ENCODE measurements around the gene TAF12. TPM values are rescaled to one million over a fixed set of nuclear protein-coding genes. Genes with fewer than 3 reads are reported as not detected.
"Not testable (repeated sequence)": the region's sequence is repeated elsewhere in the genome, so short reads cannot be mapped to it uniquely, and the experiment has no call there.

The TAF12 gene, protein sequence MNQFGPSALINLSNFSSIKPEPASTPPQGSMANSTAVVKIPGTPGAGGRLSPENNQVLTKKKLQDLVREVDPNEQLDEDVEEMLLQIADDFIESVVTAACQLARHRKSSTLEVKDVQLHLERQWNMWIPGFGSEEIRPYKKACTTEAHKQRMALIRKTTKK
- 10 to 100 TPM; 14.1 to 31.2 (median 17.4) TPM for polyA plus RNA-seq

DNA sequence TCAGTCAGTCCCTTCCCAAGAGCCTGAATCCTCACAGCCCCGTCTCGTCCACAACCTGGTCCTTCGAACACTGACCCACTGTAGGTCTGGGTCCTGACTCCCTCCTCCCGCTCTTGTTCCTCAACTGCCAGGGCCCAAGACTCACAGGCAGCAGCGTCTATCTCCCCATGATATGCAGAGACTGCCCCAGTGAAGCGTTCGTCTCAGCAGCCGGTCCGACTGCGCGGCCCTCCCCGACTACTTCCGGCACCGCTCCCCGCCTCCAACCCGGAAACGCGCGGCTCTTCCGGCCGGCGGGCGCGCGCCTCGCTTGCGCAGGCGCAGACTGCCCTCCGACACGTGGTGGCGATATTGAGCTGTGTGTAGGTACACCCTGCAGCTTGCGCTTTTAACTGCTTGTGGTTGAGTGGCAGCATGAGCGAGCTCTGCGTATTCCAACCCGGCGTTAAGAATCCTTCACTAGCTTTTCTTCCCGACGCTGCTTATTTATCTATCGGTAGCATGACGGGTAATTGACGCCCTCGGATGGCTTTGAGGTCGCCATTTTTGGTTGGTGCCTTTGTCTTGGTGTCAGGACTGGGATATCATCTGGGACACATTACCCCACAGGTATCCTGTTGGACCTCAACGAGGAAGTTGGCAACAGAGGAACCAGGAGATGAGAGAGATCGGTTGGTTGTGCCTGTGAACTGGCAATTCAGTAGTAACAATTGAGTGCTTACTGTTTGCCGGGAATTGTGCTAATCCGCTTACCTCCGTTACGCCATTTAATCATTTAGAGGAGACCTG, at the start of gene TAF12:
Gene TAF12, minus strand, starts transcription at position 221 of the 789 bp plus-strand sequence. CDS start 20,986 bp downstream, outside the sequence.
- 0 to 1% (median 0%) methylated on average over 49 of the region's 49 CpGs for WGBS, 3 donors

DNA sequence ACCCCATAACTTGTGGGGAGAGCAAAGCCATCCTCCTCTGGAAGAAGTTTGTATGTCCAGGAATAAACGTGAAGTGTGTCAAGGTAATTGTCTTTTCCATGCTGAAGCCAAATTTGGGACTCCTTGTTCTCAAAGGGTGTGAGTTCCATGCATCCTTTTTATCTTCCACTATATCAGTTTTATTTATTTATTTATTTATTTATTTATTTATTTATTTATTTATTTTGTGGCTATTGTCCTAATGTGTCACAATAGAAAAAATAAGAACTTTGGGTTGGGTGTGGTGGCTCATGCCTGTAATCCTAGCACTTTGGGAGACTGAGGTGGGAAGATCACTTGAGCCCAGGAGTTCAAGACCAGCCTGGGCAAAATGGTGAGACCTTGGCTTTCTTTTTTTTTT, 48.8 kb upstream of the TAF12 start:
- not testable (repeated sequence) for H3K27ac ChIP-seq (ENCODE audit: low read depth, low read length)
- WGBS, 3 donors, result 86 to 100% (median 98%) methylated on average over 1 of the region's 1 CpG

More for the DNA sequence above, at the start of gene TAF12:
- peak within 1 kb of the TSS; percentile 59 for H3K27ac ChIP-seq (ENCODE audit: low read depth, low read length)

DNA sequence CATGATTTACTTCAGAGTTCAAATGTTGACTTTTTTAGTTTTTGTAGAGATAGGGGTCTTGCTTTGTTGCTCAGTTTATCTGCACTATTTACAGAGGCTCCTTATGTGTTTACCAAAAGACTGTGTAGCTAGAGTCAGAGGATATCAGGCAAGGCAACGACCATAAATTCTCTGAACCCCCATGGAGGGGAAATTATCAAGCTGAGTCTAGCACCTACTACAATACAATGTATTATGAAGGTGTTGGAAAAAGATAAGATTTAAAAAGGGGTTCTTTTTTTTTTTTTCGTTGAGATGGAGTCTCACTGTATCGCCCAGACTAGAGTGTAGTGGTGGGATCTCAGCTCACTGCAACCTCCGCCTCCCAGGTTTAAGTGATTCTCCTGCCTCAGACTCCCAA, 42.1 kb upstream of the TAF12 start:
- H3K27ac ChIP-seq (ENCODE audit: low read depth, low read length), result no peak overlapping the region
- WGBS, 3 donors, result 73 to 93% (median 89%) methylated on average over 4 of the region's 4 CpGs

DNA sequence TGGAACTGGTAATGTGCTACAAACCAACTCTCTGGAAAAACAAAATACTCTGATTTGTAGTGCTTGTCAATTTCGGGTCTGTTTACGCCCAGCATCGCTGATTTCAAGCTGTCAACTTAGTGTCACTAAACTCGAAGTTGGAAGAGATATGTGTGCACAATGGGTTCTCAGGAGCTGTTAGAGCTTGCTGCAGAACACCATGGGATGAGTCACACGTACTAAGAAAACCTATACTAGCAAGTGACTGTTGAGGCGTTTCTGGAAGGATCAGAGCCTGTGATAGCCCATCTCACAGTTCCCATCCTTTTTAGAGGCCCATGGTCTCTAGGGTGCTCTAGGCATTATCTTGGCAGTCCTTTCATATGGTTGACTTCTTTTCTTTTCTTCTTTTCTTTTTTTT, 40.0 kb upstream of the TAF12 start:
- no peak overlapping the region for H3K27ac ChIP-seq (ENCODE audit: low read depth, low read length)
- 90 to 94% (median 91%) methylated on average over 6 of the region's 6 CpGs for WGBS, 3 donors

DNA sequence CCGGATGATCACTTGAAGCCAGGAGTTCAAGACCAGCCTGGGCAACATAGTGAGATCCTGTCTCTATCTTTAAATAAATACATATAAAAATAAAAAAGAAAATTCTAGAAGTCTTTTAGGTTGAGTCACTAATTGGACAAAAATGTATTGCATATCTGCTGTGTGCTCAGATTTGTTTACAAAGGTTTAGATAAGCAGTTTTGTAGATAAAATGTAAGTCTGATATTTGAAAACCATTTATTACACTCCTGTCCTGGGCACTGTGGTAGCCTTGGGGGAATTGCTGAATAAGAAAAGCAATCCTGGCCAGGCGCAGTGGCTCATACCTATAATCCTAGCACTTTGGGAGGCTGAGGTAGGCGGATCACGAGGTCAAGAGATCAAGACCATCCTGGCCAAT, 37.3 kb upstream of the TAF12 start:
- WGBS, 3 donors, result 85 to 98% (median 95%) methylated on average over 4 of the region's 4 CpGs

DNA sequence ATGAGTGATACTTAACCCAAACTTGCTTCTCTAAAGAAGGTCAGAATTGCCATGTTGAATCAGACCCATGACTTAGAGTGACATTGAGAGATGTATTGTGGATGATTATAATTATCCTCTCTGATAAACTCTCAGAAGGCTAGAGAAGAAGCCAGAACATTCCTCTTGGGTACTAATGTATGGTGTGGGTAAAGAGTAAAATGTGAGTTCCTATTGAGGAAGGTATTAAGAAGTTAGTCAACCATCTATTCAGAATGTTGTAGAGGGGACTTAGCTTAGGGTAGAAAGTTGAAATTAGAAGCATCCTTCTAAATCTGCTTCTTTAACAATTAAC, 33.0 kb upstream of the TAF12 start:
- no peak overlapping the region for H3K27ac ChIP-seq (ENCODE audit: low read depth, low read length)

More for the DNA sequence above, 37.3 kb upstream of the TAF12 start:
- no peak overlapping the region for H3K27ac ChIP-seq (ENCODE audit: low read depth, low read length)

DNA sequence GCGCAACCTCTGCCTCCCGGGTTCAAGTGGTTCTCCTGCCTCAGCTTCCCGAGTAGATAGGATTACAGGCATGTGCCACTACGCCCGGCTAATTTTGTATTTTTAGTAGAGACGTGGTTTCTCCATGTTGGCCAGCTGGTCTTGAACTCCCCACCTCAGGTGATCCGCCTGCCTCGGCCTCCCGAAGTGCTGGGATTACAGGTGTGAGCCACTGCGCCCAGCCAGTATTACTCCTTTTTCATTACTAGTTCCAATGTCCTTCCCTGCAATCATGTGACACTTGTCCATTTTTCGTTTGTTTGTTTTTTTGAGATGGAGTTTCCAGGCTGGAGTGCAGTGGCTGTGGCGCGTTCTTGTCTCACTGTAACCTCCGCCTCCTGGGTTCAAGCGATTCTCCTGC, 30.1 kb upstream of the TAF12 start:
- WGBS, 3 donors, result 95 to 97% (median 96%) methylated on average over 15 of the region's 15 CpGs
- not testable (repeated sequence) for H3K27ac ChIP-seq (ENCODE audit: low read depth, low read length)

DNA sequence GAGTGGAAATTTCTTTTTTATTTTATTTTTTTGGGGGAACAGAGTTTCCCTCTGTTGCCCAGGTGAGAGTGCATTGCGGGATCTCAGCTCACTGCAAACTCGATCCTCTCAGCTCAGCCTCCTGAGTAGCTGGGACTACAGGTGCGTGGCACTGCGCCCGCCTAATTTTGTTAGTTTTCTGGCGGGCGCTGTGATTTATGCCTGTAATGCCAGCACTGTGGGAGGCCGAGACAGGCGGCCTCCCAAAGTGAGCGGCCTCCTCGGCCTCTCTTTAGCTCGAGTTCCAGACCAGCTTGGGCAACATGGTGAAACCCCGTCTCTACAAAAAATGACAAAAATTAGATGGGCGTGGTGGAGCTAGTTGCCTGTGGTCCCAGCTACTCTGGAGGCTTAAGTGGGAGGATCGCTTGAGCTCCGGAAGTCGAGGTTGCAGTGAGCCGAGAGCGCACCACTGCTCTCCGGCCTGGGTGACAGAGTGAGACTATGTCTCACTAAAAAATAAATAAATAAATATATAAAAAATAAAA, 28.4 kb upstream of the TAF12 start:
- WGBS, 3 donors, result 92 to 96% (median 96%) methylated on average over 20 of the region's 20 CpGs
- no peak overlapping the region for H3K27ac ChIP-seq (ENCODE audit: low read depth, low read length)

DNA sequence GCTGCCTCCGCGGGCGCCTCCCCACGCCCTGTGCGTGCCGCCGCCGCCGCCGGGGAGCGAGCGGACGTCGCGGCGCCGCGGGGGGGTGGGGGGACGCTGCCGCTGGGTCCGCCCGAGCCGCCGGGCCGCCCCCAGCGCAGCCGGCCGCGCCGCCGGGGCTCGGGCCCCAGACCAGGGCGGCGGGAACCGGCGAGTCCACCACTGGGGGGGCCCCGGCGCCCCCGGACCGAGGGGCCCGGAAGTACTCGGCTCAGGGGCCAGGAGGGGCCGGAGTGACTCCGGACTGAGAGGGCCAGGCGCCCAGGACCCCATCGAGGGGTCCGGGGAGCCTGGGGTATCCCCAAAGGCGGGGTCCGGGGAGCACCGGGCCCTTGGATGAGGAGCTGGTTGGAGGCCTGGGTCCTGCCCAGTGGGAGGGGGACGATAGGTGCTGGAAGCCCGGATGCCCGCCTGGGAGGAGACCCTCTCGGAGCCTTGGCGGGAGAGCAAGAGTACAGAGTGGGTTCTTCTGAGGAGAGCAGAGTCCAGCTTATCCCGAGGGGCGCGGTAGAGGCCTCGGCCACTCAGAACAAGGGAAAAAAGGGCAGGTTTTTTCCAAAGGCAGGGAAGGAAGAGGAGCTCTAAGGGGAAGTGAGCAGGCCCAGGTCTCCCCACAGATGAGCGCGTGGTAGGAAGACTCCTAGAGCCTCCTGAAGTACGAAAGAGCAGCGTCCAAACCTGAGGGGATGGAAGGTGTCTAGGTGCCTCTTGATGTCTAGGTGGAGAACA, 26.3 kb upstream of the TAF12 start:
- peak overlapping the region; percentile 88 for H3K27ac ChIP-seq (ENCODE audit: low read depth, low read length)
- whole genome bisulfite sequencing, 3 donors, result 0 to 1% (median 0%) methylated on average over 32 to 57 of the region's 63 CpGs

DNA sequence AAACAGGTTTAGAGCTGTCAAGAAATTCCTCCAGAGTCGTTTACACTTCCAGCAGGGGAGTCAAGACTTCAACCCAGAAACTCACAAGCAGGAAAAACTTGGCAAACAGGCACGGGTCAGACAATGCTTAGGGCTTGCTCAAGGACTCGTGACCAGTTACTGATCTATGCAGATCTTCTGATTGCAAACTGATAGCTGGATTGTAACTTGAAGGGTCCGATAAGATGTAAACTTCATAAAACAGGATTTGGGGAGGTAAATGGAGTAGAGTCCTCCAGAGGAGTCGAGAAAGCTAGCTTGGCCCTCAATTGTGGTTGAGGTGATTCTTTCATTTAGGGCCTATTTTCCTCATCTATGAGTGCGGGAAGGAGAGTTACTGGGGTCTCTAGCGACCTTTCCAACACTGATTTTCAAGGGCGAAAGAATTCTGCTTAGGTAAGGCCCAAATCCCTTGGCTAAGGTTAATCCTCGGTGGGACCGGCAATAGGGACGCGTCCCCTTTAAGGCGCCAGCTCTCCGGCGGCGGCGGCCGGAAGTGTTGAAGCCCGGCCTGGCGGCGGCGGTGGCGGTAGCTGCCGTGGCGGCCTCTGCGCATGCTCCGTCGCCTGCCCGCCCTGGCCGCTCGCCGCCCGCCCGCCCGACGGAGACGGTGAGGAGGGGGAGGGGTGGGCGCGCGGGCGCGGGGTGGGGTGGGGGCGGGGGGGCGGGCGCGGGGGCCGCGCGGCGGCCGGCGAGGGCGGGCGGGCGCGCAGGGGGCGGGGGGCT, 25.5 kb upstream of the TAF12 start, which contains the start of gene GMEB1:
Gene GMEB1, plus strand, starts transcription at position 594 of the 765 bp plus-strand sequence. CDS start 14,829 bp downstream, outside the sequence.
- H3K27ac ChIP-seq (ENCODE audit: low read depth, low read length), result peak within 1 kb of the TSS; percentile 88
- WGBS, 3 donors, result 0 to 2% (median 1%) methylated on average over 34 to 50 of the region's 57 CpGs

DNA sequence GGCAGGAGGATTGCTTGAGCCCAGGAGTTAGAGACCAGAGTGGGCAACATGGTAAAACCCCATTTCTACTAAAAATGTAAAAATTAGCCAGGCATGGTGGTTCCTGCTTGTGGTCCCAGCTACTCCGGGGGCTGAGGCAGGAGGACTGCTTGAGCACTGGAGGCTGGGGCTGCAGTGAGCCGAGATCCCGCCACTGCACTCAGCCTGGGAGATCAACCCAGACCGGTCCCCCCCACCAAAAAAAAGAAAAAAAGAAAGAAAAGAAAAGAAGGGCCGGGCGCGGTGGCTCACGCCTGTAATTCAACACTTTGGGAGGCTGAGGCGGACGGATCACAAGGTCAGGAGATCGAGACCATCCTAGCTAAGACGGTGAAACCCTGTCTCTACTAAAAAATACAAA, 23.9 kb upstream of the TAF12 start:
- no peak overlapping the region for H3K27ac ChIP-seq (ENCODE audit: low read depth, low read length)
- WGBS, 3 donors, result 95 to 97% (median 96%) methylated on average over 11 to 12 of the region's 12 CpGs

DNA sequence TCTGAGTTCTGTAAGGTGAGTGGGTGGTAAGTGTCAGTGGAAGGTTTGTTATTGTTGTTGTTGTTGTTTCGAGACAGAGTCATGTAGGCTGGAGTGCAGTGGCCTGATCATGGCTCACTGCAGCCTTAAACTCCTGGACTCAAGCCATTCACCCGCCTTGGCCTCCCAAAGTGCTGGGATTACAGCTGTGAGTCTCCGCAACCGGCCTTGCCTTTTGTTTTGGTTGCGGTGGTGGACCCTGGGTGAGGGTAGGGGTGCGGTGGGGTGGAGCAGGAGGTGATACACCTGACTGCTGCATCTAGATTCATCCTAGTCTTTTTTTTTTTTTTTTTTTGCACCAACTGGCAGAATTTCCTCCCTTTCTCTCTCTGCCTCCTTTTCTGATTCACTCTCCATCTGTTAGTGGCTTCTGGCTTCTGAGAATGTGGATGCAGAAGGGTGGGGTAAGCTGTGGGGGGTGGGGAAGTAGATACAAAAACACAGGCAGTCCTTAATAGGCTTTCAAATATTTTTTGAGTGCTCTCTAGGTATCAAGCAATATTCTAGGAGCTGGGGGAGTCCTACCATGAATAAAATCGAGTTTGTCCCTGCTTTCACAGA, 21.1 kb upstream of the TAF12 start:
- WGBS, 3 donors, result 72 to 84% (median 84%) methylated on average over 7 of the region's 7 CpGs
- no peak overlapping the region for H3K27ac ChIP-seq (ENCODE audit: low read depth, low read length)

DNA sequence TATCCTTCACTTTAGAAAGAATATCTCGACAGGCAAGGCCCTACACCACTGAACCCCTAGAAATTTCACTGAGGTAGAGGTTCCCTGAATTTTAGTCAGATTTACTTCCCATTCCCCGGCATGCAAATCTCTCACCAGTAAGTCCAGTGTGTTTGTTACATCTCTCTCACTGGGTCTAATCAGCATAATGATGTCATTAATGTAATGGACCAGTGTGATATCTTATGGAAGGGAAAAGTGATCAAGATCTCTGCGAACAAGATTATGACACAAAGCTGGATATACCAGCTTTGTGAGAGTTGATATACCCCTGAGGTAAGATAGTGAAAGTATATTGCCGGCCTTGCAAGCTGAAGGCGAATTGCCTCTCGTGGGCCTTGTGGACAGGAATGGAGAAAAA, 13.5 kb upstream of the TAF12 start:
- 88 to 93% (median 92%) methylated on average over 6 of the region's 6 CpGs for WGBS, 3 donors
- no peak overlapping the region for H3K27ac ChIP-seq (ENCODE audit: low read depth, low read length)

DNA sequence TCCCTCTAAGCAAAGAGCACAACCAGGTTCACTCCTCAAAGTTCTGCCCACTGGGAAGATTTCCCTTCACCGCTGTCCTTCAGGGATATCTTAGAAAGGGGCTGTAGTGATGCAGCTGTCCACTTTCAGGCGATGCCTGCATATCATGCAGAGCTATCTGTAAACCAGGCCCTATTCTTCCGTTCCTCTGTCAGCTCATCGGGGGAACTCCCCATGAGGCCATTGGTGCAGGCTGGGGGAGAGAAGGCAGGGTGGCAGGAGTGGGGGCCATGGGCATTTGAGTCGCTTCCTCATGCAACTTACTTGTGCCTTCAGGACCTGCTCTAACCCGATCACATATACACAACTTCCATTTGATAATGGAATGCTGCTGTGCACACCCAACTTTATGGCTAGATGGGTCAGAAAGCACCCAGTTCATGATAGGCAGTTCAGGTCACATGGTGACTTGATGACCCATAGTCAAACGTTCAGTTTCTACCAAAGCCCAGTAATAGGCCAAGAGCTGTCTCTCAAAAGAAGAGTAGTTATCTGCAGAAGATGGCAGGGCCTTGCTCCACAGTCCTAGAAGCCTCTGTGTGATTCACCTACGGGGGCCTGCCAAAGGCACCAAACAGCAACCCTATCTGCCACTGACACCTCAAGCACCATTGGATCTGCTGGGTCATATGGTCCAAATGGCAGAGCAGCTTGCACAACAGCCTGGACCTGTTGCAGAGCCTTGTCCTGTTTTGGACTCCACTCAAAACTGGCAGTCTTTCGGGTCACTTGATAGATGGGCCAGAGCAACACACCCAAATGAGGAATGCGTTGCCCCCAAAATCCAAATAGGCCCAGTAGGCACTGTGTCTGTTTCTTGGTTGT, 12.8 kb upstream of the TAF12 start:
- not testable (repeated sequence) for H3K27ac ChIP-seq (ENCODE audit: low read depth, low read length)
- 78 to 88% (median 84%) methylated on average over 10 of the region's 10 CpGs for WGBS, 3 donors

DNA sequence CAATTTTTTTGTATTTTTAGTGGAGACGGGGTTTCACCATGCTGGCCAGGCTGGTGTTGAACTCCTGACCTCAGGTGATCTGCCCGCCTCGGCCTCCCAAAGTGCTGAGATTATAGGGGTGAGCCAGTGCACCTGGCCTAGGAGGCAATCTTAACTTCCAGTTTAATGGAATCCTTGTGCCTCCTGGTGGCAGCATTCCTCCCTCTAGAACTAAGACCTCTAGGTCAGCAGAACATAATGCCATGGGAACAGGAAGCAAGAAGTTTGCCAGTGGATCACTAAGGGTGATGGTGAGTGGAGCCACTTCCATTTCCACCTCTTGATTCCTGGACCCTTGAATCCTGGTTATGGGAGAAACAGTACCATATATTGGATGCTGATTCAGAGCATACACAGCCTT, 11.0 kb upstream of the TAF12 start:
- WGBS, 3 donors, result 23 to 69% (median 64%) methylated on average over 3 of the region's 3 CpGs
- not testable (repeated sequence) for H3K27ac ChIP-seq (ENCODE audit: low read depth, low read length)

DNA sequence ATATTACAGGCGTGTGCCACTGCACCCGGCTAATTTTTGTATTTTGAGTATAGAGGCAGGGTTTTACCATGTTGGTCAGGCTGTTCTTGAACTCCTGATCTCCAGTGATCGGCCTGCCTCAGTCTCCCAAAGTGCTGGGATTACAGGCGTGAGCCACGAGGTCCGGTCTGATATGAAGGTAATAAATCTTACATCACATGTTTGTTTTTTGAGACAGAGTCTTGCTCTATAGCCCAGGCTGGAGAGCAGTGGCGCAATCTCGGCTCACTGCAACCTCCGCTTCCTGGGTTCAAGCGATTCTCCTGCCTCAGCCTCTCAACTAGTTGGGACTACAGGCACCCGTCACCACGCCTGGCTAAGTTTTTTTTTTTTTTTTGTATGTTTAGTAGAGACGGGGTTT, 10.2 kb upstream of the TAF12 start:
- WGBS, 3 donors, result 71 to 82% (median 76%) methylated on average over 13 of the region's 13 CpGs
- not testable (repeated sequence) for H3K27ac ChIP-seq (ENCODE audit: low read depth, low read length)
